ENCODE data around the gene ZNF827.

Gene ZNF827

GRCh38 chr4:145757188-145757587 lies 181.4 kb downstream of the ZNF827 start:
- DNase-seq (ENCODE audit: low spot score): no peak

- no peak for DNase-seq (ENCODE audit: low spot score)
These were observed 182.4 kb downstream of the ZNF827 start for GRCh38 chr4:145756244-145756643.

GRCh38 chr4:145755802-145756201 lies 182.8 kb downstream of the ZNF827 start:
- no peak for DNase-seq (ENCODE audit: low spot score)

- DNase-seq (ENCODE audit: low spot score): no peak
These were observed 195.0 kb downstream of the ZNF827 start for GRCh38 chr4:145743641-145744040.

- no peak for DNase-seq (ENCODE audit: low spot score)
These were observed 197.8 kb downstream of the ZNF827 start for GRCh38 chr4:145740806-145741205.

- no peak for DNase-seq (ENCODE audit: low spot score)
These were observed 198.8 kb downstream of the ZNF827 start for GRCh38 chr4:145739845-145740244.

GRCh38 chr4:145736241-145736831 lies 202.3 kb downstream of the ZNF827 start:
- DNase-seq (ENCODE audit: low spot score): no peak

GRCh38 chr4:145735827-145736226 lies 202.8 kb downstream of the ZNF827 start:
- no peak for DNase-seq (ENCODE audit: low spot score)

- no peak for DNase-seq (ENCODE audit: low spot score)
These were observed 203.3 kb downstream of the ZNF827 start for GRCh38 chr4:145735347-145735675.

- DNase-seq (ENCODE audit: low spot score): no peak
These were observed 203.9 kb downstream of the ZNF827 start for GRCh38 chr4:145734576-145735346.

GRCh38 chr4:145734031-145734430 lies 204.6 kb downstream of the ZNF827 start:
- no peak for DNase-seq (ENCODE audit: low spot score)

GRCh38 chr4:145732895-145733880 lies 205.4 kb downstream of the ZNF827 start:
- DNase-seq (ENCODE audit: low spot score): peak; percentile 64

- no peak for DNase-seq (ENCODE audit: low spot score)
These were observed 206.4 kb downstream of the ZNF827 start for GRCh38 chr4:145732001-145732815.

GRCh38 chr4:145731028-145731427 lies 207.6 kb downstream of the ZNF827 start:
- DNase-seq (ENCODE audit: low spot score): no peak

GRCh38 chr4:145730026-145730425 lies 208.6 kb downstream of the ZNF827 start:
- no peak for DNase-seq (ENCODE audit: low spot score)

GRCh38 chr4:145723336-145723735 lies 215.3 kb downstream of the ZNF827 start:
- no peak for DNase-seq (ENCODE audit: low spot score)

- DNase-seq (ENCODE audit: low spot score): peak; percentile 49
These were observed 216.1 kb downstream of the ZNF827 start for GRCh38 chr4:145722561-145722960.

- no peak for DNase-seq (ENCODE audit: low spot score)
These were observed 218.0 kb downstream of the ZNF827 start for GRCh38 chr4:145720656-145721055.

- DNase-seq (ENCODE audit: low spot score): no peak
These were observed 218.6 kb downstream of the ZNF827 start for GRCh38 chr4:145719752-145720624.

- no peak for DNase-seq (ENCODE audit: low spot score)
These were observed 221.9 kb downstream of the ZNF827 start for GRCh38 chr4:145716661-145717200.

GRCh38 chr4:145716200-145716599 lies 222.4 kb downstream of the ZNF827 start:
- no peak for DNase-seq (ENCODE audit: low spot score)
